Fibroblast of lung (primary cell): ENCODE results near the gene KCNJ12.

ENCODE experiments used
- EZH2 ChIP-seq: IDR thresholded peaks from 2 replicates; pipeline ENCODE4 v1.5.1; 2012; ENCODE audit warnings: low read length, control low read depth, mild to moderate bottlenecking; ENCODE audit errors: missing control alignments
- TF ChIP-seq, protein P1 (sequence below), 2 donors: IDR thresholded peaks in 1 of 2; conservative IDR thresholded peaks in 1 of 2; 1 replicate in 1 of 2; 2 replicates in 1 of 2; pipeline ENCODE4 v1.5.1; 2011 to 2012; ENCODE audit warnings: low read length in 2 of 2, control low read depth in 1 of 2, inconsistent platforms in 1 of 2, low read depth in 1 of 2, mild to moderate bottlenecking in 1 of 2

DNA sequence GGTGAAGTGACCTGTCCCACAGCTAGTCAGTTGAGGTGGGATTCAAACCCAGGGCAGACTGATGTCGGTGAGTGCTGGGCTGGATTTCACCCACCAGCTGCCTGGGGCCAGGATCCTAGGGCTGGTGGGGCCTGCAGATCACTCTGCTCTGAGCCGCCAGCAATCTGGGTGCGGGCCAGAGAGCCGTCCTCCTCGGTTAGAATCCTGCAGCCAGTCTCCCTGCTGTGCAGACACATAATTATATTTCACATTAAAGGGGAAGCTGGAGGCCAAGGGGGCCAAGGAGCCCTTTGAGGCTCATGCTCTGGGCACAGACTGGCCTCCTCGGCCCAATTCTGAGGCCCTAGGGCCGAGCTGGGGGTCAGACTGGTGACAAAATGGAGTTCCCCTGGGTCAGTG lies 996 bp upstream of the KCNJ12 start:
- no peak for TF ChIP-seq EZH2
- TF ChIP-seq, protein P1, sequence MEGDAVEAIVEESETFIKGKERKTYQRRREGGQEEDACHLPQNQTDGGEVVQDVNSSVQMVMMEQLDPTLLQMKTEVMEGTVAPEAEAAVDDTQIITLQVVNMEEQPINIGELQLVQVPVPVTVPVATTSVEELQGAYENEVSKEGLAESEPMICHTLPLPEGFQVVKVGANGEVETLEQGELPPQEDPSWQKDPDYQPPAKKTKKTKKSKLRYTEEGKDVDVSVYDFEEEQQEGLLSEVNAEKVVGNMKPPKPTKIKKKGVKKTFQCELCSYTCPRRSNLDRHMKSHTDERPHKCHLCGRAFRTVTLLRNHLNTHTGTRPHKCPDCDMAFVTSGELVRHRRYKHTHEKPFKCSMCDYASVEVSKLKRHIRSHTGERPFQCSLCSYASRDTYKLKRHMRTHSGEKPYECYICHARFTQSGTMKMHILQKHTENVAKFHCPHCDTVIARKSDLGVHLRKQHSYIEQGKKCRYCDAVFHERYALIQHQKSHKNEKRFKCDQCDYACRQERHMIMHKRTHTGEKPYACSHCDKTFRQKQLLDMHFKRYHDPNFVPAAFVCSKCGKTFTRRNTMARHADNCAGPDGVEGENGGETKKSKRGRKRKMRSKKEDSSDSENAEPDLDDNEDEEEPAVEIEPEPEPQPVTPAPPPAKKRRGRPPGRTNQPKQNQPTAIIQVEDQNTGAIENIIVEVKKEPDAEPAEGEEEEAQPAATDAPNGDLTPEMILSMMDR (conservative IDR thresholded peaks at IDR 0.05 in 1 of 2, IDR thresholded peaks at IDR 0.05 in 1 of 2; ENCODE audit: low read depth in 1 of 2, low read length in 2 of 2): no peak
